Caco-2 (cell line): ENCODE measurements around the gene KRTAP6-3. TPM values are rescaled to one million over a fixed set of nuclear protein-coding genes. Genes with fewer than 3 reads are reported as not detected.

Experiments used
- BruUV-seq: library from RNA; stranded (reverse); fragments of 400-500 nt; replicated peaks from 2 replicates; lab custom pipeline; 2021; lab: Mats Ljungman, UMichigan
- CTCF ChIA-PET: fragments of 300-600 bp; sonication (Branson Sonifier 250); formaldehyde crosslinking; loops from one replicate; lab custom pipeline; 2022; ENCODE audit warnings: antibody characterized with exemption; lab: Charles Lee
- POLR2A ChIA-PET: fragments of 300-600 bp; sonication (Branson Sonifier 250); formaldehyde crosslinking; loops from one replicate; lab custom pipeline; 2022; ENCODE audit warnings: antibody characterized with exemption; lab: Charles Lee
- DNase-seq, 2 experiments: peaks; one replicate each; pipeline versions ENCODE4 v3.0.0 to v3.0.0-alpha.2; 2020 to 2022
- H3K27me3 ChIP-seq: replicated peaks from 2 replicates; pipeline ENCODE4 v1.6.0; 2011; ENCODE audit warnings: low read length; ENCODE audit not compliant: control insufficient read depth, insufficient read depth
- H3K36me3 ChIP-seq: 2 replicates; pipeline ENCODE4 v1.5.1; 2011; ENCODE audit warnings: low read length; ENCODE audit not compliant: control insufficient read depth, insufficient read depth
- H3K4me1 ChIP-seq: fragments of 250-450 bp; sonication (Bioruptor Pico); 2 replicates; pipeline ENCODE4 v1.5.1; 2020; ENCODE audit warnings: mild to moderate bottlenecking
- H3K4me3 ChIP-seq: 2 replicates; pipeline ENCODE4 v1.5.1; 2011; ENCODE audit warnings: low read depth, mild to moderate bottlenecking, control low read depth, low read length
- H3K9me3 ChIP-seq: fragments of 250-450 bp; sonication (Bioruptor Pico); 2 replicates; pipeline ENCODE4 v1.5.1; 2020; ENCODE audit warnings: mild to moderate bottlenecking, moderate library complexity
- H3K27ac Mint-ChIP-seq: one replicate; pipeline ENCODE4 v1.8.0; 2022; ENCODE audit warnings: mixed read lengths; ENCODE audit not compliant: unreplicated experiment
- H3K27me3 Mint-ChIP-seq: one replicate; pipeline ENCODE4 v1.8.0; 2022; ENCODE audit warnings: mixed read lengths; ENCODE audit not compliant: insufficient read depth, unreplicated experiment
- H3K36me3 Mint-ChIP-seq: one replicate; pipeline ENCODE4 v1.8.0; 2022; ENCODE audit warnings: mild to moderate bottlenecking, mixed read lengths; ENCODE audit not compliant: insufficient read depth, unreplicated experiment
- H3K4me1 Mint-ChIP-seq: one replicate; pipeline ENCODE4 v1.8.0; 2022; ENCODE audit warnings: low read depth, mixed read lengths; ENCODE audit not compliant: unreplicated experiment
- H3K4me3 Mint-ChIP-seq: one replicate; pipeline ENCODE4 v1.8.0; 2022; ENCODE audit warnings: mild to moderate bottlenecking, moderate library complexity, mixed read lengths; ENCODE audit not compliant: unreplicated experiment
- H3K9me3 Mint-ChIP-seq: one replicate; pipeline ENCODE4 v1.8.0; 2022; ENCODE audit warnings: mixed read lengths; ENCODE audit not compliant: unreplicated experiment
- intact Hi-C: fragments of 100-400 bp; cut with micrococcal nuclease; formaldehyde crosslinking; loops from one replicate; pipeline ENCODE4 v1.10.0; 2022; ENCODE audit not compliant: unreplicated experiment
- total RNA-seq: library from RNA; stranded (reverse); gene quantifications from 2 replicates; pipeline ENCODE4 v1.2.3, GENCODE V29; 2022
- TF ChIP-seq, protein P1 (sequence below), 2 experiments: fragments of 200-600 bp in 1 of 2; IDR thresholded peaks; 1 replicate in 1 of 2; 2 replicates in 1 of 2; pipeline versions ENCODE4 v1.5.1 to v1.8.0; 2011 to 2022; ENCODE audit warnings: antibody characterized with exemption in 1 of 2, control low read depth in 1 of 2, inconsistent platforms in 1 of 2, low read depth in 1 of 2, low read length in 1 of 2, mild to moderate bottlenecking in 1 of 2, moderate library complexity in 1 of 2; ENCODE audit not compliant: insufficient read depth in 1 of 2, severe bottlenecking in 1 of 2, unreplicated experiment in 1 of 2

The KRTAP6-3 gene
- total RNA-seq, 1 experiment from 2014 or later = not detected

DNA sequence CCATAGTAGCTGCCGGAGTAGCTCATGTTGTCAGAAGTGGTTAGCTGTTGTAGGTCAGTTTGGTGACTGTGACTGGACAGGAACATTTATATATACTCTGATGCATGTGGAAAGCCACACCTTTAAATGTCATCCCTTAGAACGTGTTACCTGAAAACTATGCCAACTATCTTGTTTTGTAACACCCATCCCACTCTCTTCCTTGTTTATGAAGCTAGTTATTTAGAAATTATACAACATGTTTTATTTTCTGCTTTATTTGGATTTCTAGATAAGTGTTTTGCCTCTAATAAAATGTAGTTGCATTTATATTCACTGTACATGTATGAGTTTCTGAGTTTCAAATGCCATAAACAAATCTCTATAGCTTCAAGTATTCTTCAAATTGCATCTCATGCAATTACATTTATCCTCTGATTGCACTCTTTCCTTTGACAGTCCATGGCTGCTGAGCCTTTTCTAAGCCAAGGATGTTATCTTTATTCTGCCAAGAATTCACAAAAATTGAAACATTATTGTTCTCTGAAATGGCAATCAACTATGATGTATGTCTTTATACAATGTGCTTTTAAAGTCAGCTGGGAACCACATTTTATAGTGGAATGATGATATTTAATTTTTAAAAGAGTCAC is 30.9 kb upstream of the KRTAP6-3 start, which contains the start of gene KRTAP19-7:
KRTAP19-7 (minus strand) TSS at position 51 of the 632 bp plus-strand sequence; CDS start at position 26, 25 bp downstream.
- Histone ChIP-seq H3K9me3 (no peaks in the 10 kb centered on the region), H3K4me3 (no peak within 1 kb of the TSS), H3K27me3 (no peaks in the 10 kb centered on the region), H3K4me1 (no peaks in the 10 kb centered on the region), H3K36me3 (no peaks in the 10 kb centered on the region)
- Mint-ChIP-seq H3K27me3 (no peaks in the 10 kb centered on the region), H3K36me3 (no peaks in the 10 kb centered on the region), H3K9me3 (peaks cover 9% of the 10 kb centered on the region), H3K27ac (no peak within 1 kb of the TSS), H3K4me3 (no peak within 1 kb of the TSS), H3K4me1 (no peaks in the 10 kb centered on the region)
- ChIA-PET POLR2A (no interaction called here), CTCF (no interaction called here)
- TF ChIP-seq, protein P1, sequence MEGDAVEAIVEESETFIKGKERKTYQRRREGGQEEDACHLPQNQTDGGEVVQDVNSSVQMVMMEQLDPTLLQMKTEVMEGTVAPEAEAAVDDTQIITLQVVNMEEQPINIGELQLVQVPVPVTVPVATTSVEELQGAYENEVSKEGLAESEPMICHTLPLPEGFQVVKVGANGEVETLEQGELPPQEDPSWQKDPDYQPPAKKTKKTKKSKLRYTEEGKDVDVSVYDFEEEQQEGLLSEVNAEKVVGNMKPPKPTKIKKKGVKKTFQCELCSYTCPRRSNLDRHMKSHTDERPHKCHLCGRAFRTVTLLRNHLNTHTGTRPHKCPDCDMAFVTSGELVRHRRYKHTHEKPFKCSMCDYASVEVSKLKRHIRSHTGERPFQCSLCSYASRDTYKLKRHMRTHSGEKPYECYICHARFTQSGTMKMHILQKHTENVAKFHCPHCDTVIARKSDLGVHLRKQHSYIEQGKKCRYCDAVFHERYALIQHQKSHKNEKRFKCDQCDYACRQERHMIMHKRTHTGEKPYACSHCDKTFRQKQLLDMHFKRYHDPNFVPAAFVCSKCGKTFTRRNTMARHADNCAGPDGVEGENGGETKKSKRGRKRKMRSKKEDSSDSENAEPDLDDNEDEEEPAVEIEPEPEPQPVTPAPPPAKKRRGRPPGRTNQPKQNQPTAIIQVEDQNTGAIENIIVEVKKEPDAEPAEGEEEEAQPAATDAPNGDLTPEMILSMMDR (IDR thresholded peaks at IDR 0.05; ENCODE audit: insufficient read depth in 1 of 2, low read depth in 1 of 2, low read length in 1 of 2, severe bottlenecking in 1 of 2, unreplicated experiment in 1 of 2) = no peak
- intact Hi-C loops = no loop called here
- no TSS peak for BruUV-seq
- no peak for DNase-seq

DNA sequence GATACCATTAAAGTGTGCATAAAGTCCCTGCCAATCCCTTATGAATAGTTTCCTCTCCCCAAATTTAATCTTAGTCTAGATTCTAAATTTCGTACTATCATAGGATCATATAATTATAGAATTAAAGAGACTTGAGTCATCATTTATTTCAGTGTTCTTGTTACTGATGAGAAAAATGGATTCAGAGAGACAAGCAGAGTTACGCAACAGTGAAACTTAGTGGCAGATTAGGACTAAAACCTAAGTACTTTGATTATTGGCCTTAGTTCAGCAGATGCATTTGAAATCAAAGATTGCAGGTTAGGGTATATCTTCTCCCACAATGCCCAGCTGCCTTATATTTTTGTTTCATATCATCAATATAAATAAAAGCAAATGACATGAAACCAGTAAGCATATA is 30.3 kb upstream of the KRTAP6-3 start:
- no peaks in the 10 kb centered on the region for H3K4me1 Mint-ChIP-seq
- peaks cover 9% of the 10 kb centered on the region for H3K9me3 Mint-ChIP-seq
- DNase-seq = no peak
- Histone ChIP-seq H3K36me3 (no peaks in the 10 kb centered on the region), H3K4me3 (no peak overlapping the region), H3K4me1 (no peaks in the 10 kb centered on the region), H3K27me3 (no peaks in the 10 kb centered on the region), H3K9me3 (no peaks in the 10 kb centered on the region)
- no peak overlapping the region for H3K4me3 Mint-ChIP-seq
- no TSS peak for BruUV-seq
- no peaks in the 10 kb centered on the region for H3K36me3 Mint-ChIP-seq
- TF ChIP-seq, protein P1 (IDR thresholded peaks at IDR 0.05; ENCODE audit: insufficient read depth in 1 of 2, low read depth in 1 of 2, low read length in 1 of 2, severe bottlenecking in 1 of 2, unreplicated experiment in 1 of 2) = no peak
- no peaks in the 10 kb centered on the region for H3K27me3 Mint-ChIP-seq
- ChIA-PET POLR2A (no interaction called here), CTCF (no interaction called here)
- H3K27ac Mint-ChIP-seq = no peak overlapping the region
- intact Hi-C loops = no loop called here

- no peaks in the 10 kb centered on the region for H3K36me3 Mint-ChIP-seq
- no peak overlapping the region for H3K27ac Mint-ChIP-seq
- Histone ChIP-seq H3K4me1 (no peaks in the 10 kb centered on the region), H3K36me3 (no peaks in the 10 kb centered on the region), H3K9me3 (no peaks in the 10 kb centered on the region), H3K27me3 (no peaks in the 10 kb centered on the region), H3K4me3 (no peak overlapping the region)
- H3K9me3 Mint-ChIP-seq = peaks cover 9% of the 10 kb centered on the region
- BruUV-seq = no TSS peak
- intact Hi-C loops = no loop called here
- CTCF ChIA-PET = no interaction called here
- H3K4me1 Mint-ChIP-seq = no peaks in the 10 kb centered on the region
- no peaks in the 10 kb centered on the region for H3K27me3 Mint-ChIP-seq
- H3K4me3 Mint-ChIP-seq = no peak overlapping the region
- POLR2A ChIA-PET = no interaction called here
- TF ChIP-seq, protein P1 (IDR thresholded peaks at IDR 0.05; ENCODE audit: insufficient read depth in 1 of 2, low read depth in 1 of 2, low read length in 1 of 2, severe bottlenecking in 1 of 2, unreplicated experiment in 1 of 2) = no peak
- DNase-seq = no peak
Measured at GRCh38 chr21:30563072-30563471, 29.2 kb upstream of the KRTAP6-3 start.
